BJ (cell line): Measurements from ENCODE around the gene UQCRQ. TPM values are rescaled to one million over a fixed set of nuclear protein-coding genes. Genes with fewer than 3 reads are reported as not detected.

Experiments used
- CTCF ChIA-PET: fragments of 350-600 bp; formaldehyde crosslinking; extraction: SDS; loops from one replicate; lab custom pipeline; 2021; ENCODE audit warnings: antibody characterized with exemption, inconsistent platforms; lab: Yijun Ruan, JAX
- POLR2A ChIA-PET: fragments of 300-600 bp; sonication (Branson Sonifier 250); formaldehyde crosslinking; extraction: SDS; loops from one replicate; lab custom pipeline; 2021; ENCODE audit warnings: antibody characterized with exemption; lab: Charles Lee
- DNase-seq: peaks from one replicate; pipeline ENCODE4 v3.0.0-alpha.2; 2011; ENCODE audit warnings: low read depth
- H3K27me3 ChIP-seq: 2 replicates; pipeline ENCODE4 v1.6.0; 2011; ENCODE audit warnings: low read length; ENCODE audit not compliant: control insufficient read depth, insufficient read depth
- H3K36me3 ChIP-seq: 2 replicates; pipeline ENCODE4 v1.5.1; 2011; ENCODE audit warnings: low read length; ENCODE audit not compliant: control insufficient read depth, insufficient read depth
- H3K4me3 ChIP-seq: 2 replicates; pipeline ENCODE4 v1.5.1; 2011; ENCODE audit warnings: low read depth, mild to moderate bottlenecking, control low read depth, low read length
- CTCF ChIP-seq: IDR thresholded peaks from 2 replicates; pipeline ENCODE4 v1.5.1; 2011; ENCODE audit warnings: low read depth, mild to moderate bottlenecking, control low read depth, inconsistent platforms, low read length, moderate library complexity; ENCODE audit not compliant: insufficient read depth
- polyA plus RNA-seq: library from polyadenylated mRNA; depleted of rRNA; stranded (reverse); fragments of >200 nt; gene quantifications from 2 replicates; pipeline ENCODE4 v1.2.3, GENCODE V29; 2011; rRNA removed
- small RNA-seq: library from RNA; depleted of rRNA; stranded (forward); fragments of <200 nt; gene quantifications from one replicate; pipeline ENCODE3, GENCODE V24; 2012; ENCODE audit warnings: low replicate concordance, low read depth; ENCODE audit not compliant: insufficient read length

The UQCRQ gene
- polyA plus RNA-seq, 1 experiment, result 289 TPM

GRCh38 chr5:132915681-132916080 is 49.2 kb downstream of the UQCRQ start:
- no peak overlapping the region for H3K4me3 ChIP-seq
- no peaks in the 10 kb centered on the region for H3K27me3 ChIP-seq
- no peak for DNase-seq
- CTCF ChIA-PET, result no interaction called here
- TF ChIP-seq CTCF, result no peak
- POLR2A ChIA-PET, result no interaction called here
- H3K36me3 ChIP-seq, result peaks cover 9% of the 10 kb centered on the region

GRCh38 chr5:132916086-132916485 is 49.6 kb downstream of the UQCRQ start:
- POLR2A ChIA-PET, result no interaction called here

More at GRCh38 chr5:132916086-132916485, 49.6 kb downstream of the UQCRQ start:
- no peak for TF ChIP-seq CTCF
- CTCF ChIA-PET, result no interaction called here
- Histone ChIP-seq H3K36me3 (peaks cover 8% of the 10 kb centered on the region), H3K4me3 (no peak overlapping the region), H3K27me3 (no peaks in the 10 kb centered on the region)
- DNase-seq, result no peak

Small RNA genes within 50 kb of the gene (small RNA-seq; reads per million reads assigned to genes)
- gene RNA5SP192, result not detected

Other genes starting within 250 kb of the UQCRQ start
- not detected in 2 replicates for gene IL13, start 208.5 kb upstream of the UQCRQ start, polyA plus RNA-seq
- gene IL4, start 192.7 kb upstream of the UQCRQ start, polyA plus RNA-seq, result not detected in 2 replicates
- 2.9 and 6.1 TPM in 2 replicates for gene KIF3A, start 129.1 kb upstream of the UQCRQ start, polyA plus RNA-seq
- gene CCNI2, start 119.2 kb upstream of the UQCRQ start, polyA plus RNA-seq, result 0.15 TPM in 1 of 2 replicates, not detected in the other
- 53.2 and 67.8 TPM in 2 replicates for gene SEPTIN8, start 89.4 kb upstream of the UQCRQ start, polyA plus RNA-seq
- 0.02 TPM in 1 of 2 replicates, not detected in the other for gene SOWAHA, start 53.3 kb upstream of the UQCRQ start, polyA plus RNA-seq
- 6.4 and 8.5 TPM in 2 replicates for gene SHROOM1, start 36.0 kb upstream of the UQCRQ start, polyA plus RNA-seq
- gene GDF9, start 173 bp upstream of the UQCRQ start, polyA plus RNA-seq, result 0.15 and 0.20 TPM in 2 replicates
- 0.31 and 0.70 TPM in 2 replicates for gene LEAP2, start 7.0 kb downstream of the UQCRQ start, polyA plus RNA-seq
- gene AFF4, start 97.0 kb downstream of the UQCRQ start, polyA plus RNA-seq, result 42.5 and 44.2 TPM in 2 replicates
- 21.1 TPM in 2 replicates for gene ZCCHC10, start 159.9 kb downstream of the UQCRQ start, polyA plus RNA-seq
- gene HSPA4, start 185.4 kb downstream of the UQCRQ start, polyA plus RNA-seq, result 16.8 and 37.5 TPM in 2 replicates